ENCODE data around the gene OR52B2.

The OR52B2 gene

GRCh38 chr11:6203327-6203726 is 33.2 kb upstream of the OR52B2 start:
- peaks cover 10 to 48% of the 10 kb centered on the region in 2 donors for H3K36me3 ChIP-seq (ENCODE audit: control insufficient read depth in 1 of 2, insufficient read depth in 2 of 2, low read length in 2 of 2)
- H3K27ac ChIP-seq (ENCODE audit: low read depth, low read length) = no peak overlapping the region
- H3K27me3 ChIP-seq (ENCODE audit: control insufficient read depth in 1 of 2, insufficient read depth in 2 of 2, low read length in 2 of 2) = no peaks in the 10 kb centered on the region
- no peak overlapping the region for H3K9ac ChIP-seq (ENCODE audit: low read depth in 1 of 2, low read length in 2 of 2)
- no peak overlapping the region for H3K4me3 ChIP-seq (ENCODE audit: low read depth in 1 of 2, low read length in 2 of 2)
- no peaks in the 10 kb centered on the region for H3K4me1 ChIP-seq (ENCODE audit: control insufficient read depth in 1 of 2, insufficient read depth in 2 of 2, low read length in 2 of 2)
- no peaks in the 10 kb centered on the region for H3K9me3 ChIP-seq (ENCODE audit: control insufficient read depth in 1 of 2, low read length in 2 of 2)

- H3K36me3 ChIP-seq (ENCODE audit: control insufficient read depth in 1 of 2, insufficient read depth in 2 of 2, low read length in 2 of 2) = peaks cover 4 to 36% of the 10 kb centered on the region in 2 donors
- H3K4me3 ChIP-seq (ENCODE audit: low read depth in 1 of 2, low read length in 2 of 2) = no peak overlapping the region
- no peak overlapping the region for H3K27ac ChIP-seq (ENCODE audit: low read depth, low read length)
- no peak overlapping the region for H3K9ac ChIP-seq (ENCODE audit: low read depth in 1 of 2, low read length in 2 of 2)
- H3K9me3 ChIP-seq (ENCODE audit: control insufficient read depth in 1 of 2, low read length in 2 of 2) = no peaks in the 10 kb centered on the region
- H3K4me1 ChIP-seq (ENCODE audit: control insufficient read depth in 1 of 2, insufficient read depth in 2 of 2, low read length in 2 of 2) = no peaks in the 10 kb centered on the region
- H3K27me3 ChIP-seq (ENCODE audit: control insufficient read depth in 1 of 2, insufficient read depth in 2 of 2, low read length in 2 of 2) = no peaks in the 10 kb centered on the region
Measured at GRCh38 chr11:6202041-6202440, 31.9 kb upstream of the OR52B2 start.

- Histone ChIP-seq H3K36me3 (ENCODE audit: control insufficient read depth in 1 of 2, insufficient read depth in 2 of 2, low read length in 2 of 2) (peaks cover 0 to 31% of the 10 kb centered on the region in 2 donors), H3K4me1 (ENCODE audit: control insufficient read depth in 1 of 2, insufficient read depth in 2 of 2, low read length in 2 of 2) (no peaks in the 10 kb centered on the region), H3K27ac (ENCODE audit: low read depth, low read length) (no peak overlapping the region), H3K27me3 (ENCODE audit: control insufficient read depth in 1 of 2, insufficient read depth in 2 of 2, low read length in 2 of 2) (no peaks in the 10 kb centered on the region), H3K9ac (ENCODE audit: low read depth in 1 of 2, low read length in 2 of 2) (no peak overlapping the region), H3K4me3 (ENCODE audit: low read depth in 1 of 2, low read length in 2 of 2) (no peak overlapping the region), H3K9me3 (ENCODE audit: control insufficient read depth in 1 of 2, low read length in 2 of 2) (no peaks in the 10 kb centered on the region)
Measured at GRCh38 chr11:6201481-6201880, 31.4 kb upstream of the OR52B2 start.

GRCh38 chr11:6200975-6201374 is 30.8 kb upstream of the OR52B2 start:
- H3K9ac ChIP-seq (ENCODE audit: low read depth in 1 of 2, low read length in 2 of 2) = no peak overlapping the region
- peaks cover 0 to 27% of the 10 kb centered on the region in 2 donors for H3K36me3 ChIP-seq (ENCODE audit: control insufficient read depth in 1 of 2, insufficient read depth in 2 of 2, low read length in 2 of 2)
- no peaks in the 10 kb centered on the region for H3K27me3 ChIP-seq (ENCODE audit: control insufficient read depth in 1 of 2, insufficient read depth in 2 of 2, low read length in 2 of 2)
- no peaks in the 10 kb centered on the region for H3K9me3 ChIP-seq (ENCODE audit: control insufficient read depth in 1 of 2, low read length in 2 of 2)
- H3K27ac ChIP-seq (ENCODE audit: low read depth, low read length) = no peak overlapping the region
- H3K4me3 ChIP-seq (ENCODE audit: low read depth in 1 of 2, low read length in 2 of 2) = no peak overlapping the region
- H3K4me1 ChIP-seq (ENCODE audit: control insufficient read depth in 1 of 2, insufficient read depth in 2 of 2, low read length in 2 of 2) = no peaks in the 10 kb centered on the region

- Histone ChIP-seq H3K27me3 (ENCODE audit: control insufficient read depth in 1 of 2, insufficient read depth in 2 of 2, low read length in 2 of 2) (no peaks in the 10 kb centered on the region), H3K9ac (ENCODE audit: low read depth in 1 of 2, low read length in 2 of 2) (no peak within 1 kb of the TSS), H3K4me1 (ENCODE audit: control insufficient read depth in 1 of 2, insufficient read depth in 2 of 2, low read length in 2 of 2) (no peaks in the 10 kb centered on the region), H3K36me3 (ENCODE audit: control insufficient read depth in 1 of 2, insufficient read depth in 2 of 2, low read length in 2 of 2) (peaks cover 0 to 14% of the 10 kb centered on the region in 2 donors), H3K4me3 (ENCODE audit: low read depth in 1 of 2, low read length in 2 of 2) (no peak within 1 kb of the TSS), H3K27ac (ENCODE audit: low read depth, low read length) (no peak within 1 kb of the TSS), H3K9me3 (ENCODE audit: control insufficient read depth in 1 of 2, low read length in 2 of 2) (no peaks in the 10 kb centered on the region)
Measured at GRCh38 chr11:6199174-6199810, 29.2 kb upstream of the OR52B2 start, which contains the start of gene OR52W1. OR52W1 (plus strand) TSS chr11:6199224; CDS start chr11:6199224, 0 bp downstream.

GRCh38 chr11:6197466-6198200 is 27.5 kb upstream of the OR52B2 start:
- no peak overlapping the region for H3K4me3 ChIP-seq (ENCODE audit: low read depth in 1 of 2, low read length in 2 of 2)
- H3K27me3 ChIP-seq (ENCODE audit: control insufficient read depth in 1 of 2, insufficient read depth in 2 of 2, low read length in 2 of 2) = no peaks in the 10 kb centered on the region
- H3K9me3 ChIP-seq (ENCODE audit: control insufficient read depth in 1 of 2, low read length in 2 of 2) = no peaks in the 10 kb centered on the region
- H3K9ac ChIP-seq (ENCODE audit: low read depth in 1 of 2, low read length in 2 of 2) = no peak overlapping the region
- H3K27ac ChIP-seq (ENCODE audit: low read depth, low read length) = no peak overlapping the region
- H3K36me3 ChIP-seq (ENCODE audit: control insufficient read depth in 1 of 2, insufficient read depth in 2 of 2, low read length in 2 of 2) = peaks cover 0 to 2% of the 10 kb centered on the region in 2 donors
- H3K4me1 ChIP-seq (ENCODE audit: control insufficient read depth in 1 of 2, insufficient read depth in 2 of 2, low read length in 2 of 2) = no peaks in the 10 kb centered on the region

GRCh38 chr11:6196396-6196795 is 26.3 kb upstream of the OR52B2 start:
- no peak overlapping the region for H3K9ac ChIP-seq (ENCODE audit: low read depth in 1 of 2, low read length in 2 of 2)
- H3K27ac ChIP-seq (ENCODE audit: low read depth, low read length) = no peak overlapping the region

GRCh38 chr11:6194065-6194581 is 24.0 kb upstream of the OR52B2 start:
- Histone ChIP-seq H3K9me3 (ENCODE audit: control insufficient read depth in 1 of 2, low read length in 2 of 2) (no peaks in the 10 kb centered on the region), H3K9ac (ENCODE audit: low read depth in 1 of 2, low read length in 2 of 2) (no peak overlapping the region), H3K27me3 (ENCODE audit: control insufficient read depth in 1 of 2, insufficient read depth in 2 of 2, low read length in 2 of 2) (no peaks in the 10 kb centered on the region), H3K4me1 (ENCODE audit: control insufficient read depth in 1 of 2, insufficient read depth in 2 of 2, low read length in 2 of 2) (no peaks in the 10 kb centered on the region), H3K27ac (ENCODE audit: low read depth, low read length) (no peak overlapping the region), H3K36me3 (ENCODE audit: control insufficient read depth in 1 of 2, insufficient read depth in 2 of 2, low read length in 2 of 2) (no peaks in the 10 kb centered on the region), H3K4me3 (ENCODE audit: low read depth in 1 of 2, low read length in 2 of 2) (no peak overlapping the region)

More at GRCh38 chr11:6196396-6196795, 26.3 kb upstream of the OR52B2 start:
- no peaks in the 10 kb centered on the region for H3K27me3 ChIP-seq (ENCODE audit: control insufficient read depth in 1 of 2, insufficient read depth in 2 of 2, low read length in 2 of 2)
- no peaks in the 10 kb centered on the region for H3K4me1 ChIP-seq (ENCODE audit: control insufficient read depth in 1 of 2, insufficient read depth in 2 of 2, low read length in 2 of 2)
- H3K9me3 ChIP-seq (ENCODE audit: control insufficient read depth in 1 of 2, low read length in 2 of 2) = no peaks in the 10 kb centered on the region
- H3K4me3 ChIP-seq (ENCODE audit: low read depth in 1 of 2, low read length in 2 of 2) = no peak overlapping the region
- no peaks in the 10 kb centered on the region for H3K36me3 ChIP-seq (ENCODE audit: control insufficient read depth in 1 of 2, insufficient read depth in 2 of 2, low read length in 2 of 2)

GRCh38 chr11:6191742-6192141 is 21.6 kb upstream of the OR52B2 start:
- Histone ChIP-seq H3K4me1 (ENCODE audit: control insufficient read depth in 1 of 2, insufficient read depth in 2 of 2, low read length in 2 of 2) (no peaks in the 10 kb centered on the region), H3K4me3 (ENCODE audit: low read depth in 1 of 2, low read length in 2 of 2) (no peak overlapping the region), H3K27ac (ENCODE audit: low read depth, low read length) (no peak overlapping the region), H3K27me3 (ENCODE audit: control insufficient read depth in 1 of 2, insufficient read depth in 2 of 2, low read length in 2 of 2) (no peaks in the 10 kb centered on the region), H3K36me3 (ENCODE audit: control insufficient read depth in 1 of 2, insufficient read depth in 2 of 2, low read length in 2 of 2) (no peaks in the 10 kb centered on the region), H3K9ac (ENCODE audit: low read depth in 1 of 2, low read length in 2 of 2) (no peak overlapping the region), H3K9me3 (ENCODE audit: control insufficient read depth in 1 of 2, low read length in 2 of 2) (no peaks in the 10 kb centered on the region)

GRCh38 chr11:6175440-6175839 is 5.3 kb upstream of the OR52B2 start:
- H3K4me3 ChIP-seq (ENCODE audit: low read depth in 1 of 2, low read length in 2 of 2) = no peak overlapping the region
- H3K9ac ChIP-seq (ENCODE audit: low read depth in 1 of 2, low read length in 2 of 2) = no peak overlapping the region
- no peak overlapping the region for H3K27ac ChIP-seq (ENCODE audit: low read depth, low read length)
- no peaks in the 10 kb centered on the region for H3K4me1 ChIP-seq (ENCODE audit: control insufficient read depth in 1 of 2, insufficient read depth in 2 of 2, low read length in 2 of 2)
- no peaks in the 10 kb centered on the region for H3K9me3 ChIP-seq (ENCODE audit: control insufficient read depth in 1 of 2, low read length in 2 of 2)
- H3K36me3 ChIP-seq (ENCODE audit: control insufficient read depth in 1 of 2, insufficient read depth in 2 of 2, low read length in 2 of 2) = no peaks in the 10 kb centered on the region
- no peaks in the 10 kb centered on the region for H3K27me3 ChIP-seq (ENCODE audit: control insufficient read depth in 1 of 2, insufficient read depth in 2 of 2, low read length in 2 of 2)

Measured in duodenal mucosa (tissue), 2 donors.